ENCODE data around the gene BCOR.

DNA sequence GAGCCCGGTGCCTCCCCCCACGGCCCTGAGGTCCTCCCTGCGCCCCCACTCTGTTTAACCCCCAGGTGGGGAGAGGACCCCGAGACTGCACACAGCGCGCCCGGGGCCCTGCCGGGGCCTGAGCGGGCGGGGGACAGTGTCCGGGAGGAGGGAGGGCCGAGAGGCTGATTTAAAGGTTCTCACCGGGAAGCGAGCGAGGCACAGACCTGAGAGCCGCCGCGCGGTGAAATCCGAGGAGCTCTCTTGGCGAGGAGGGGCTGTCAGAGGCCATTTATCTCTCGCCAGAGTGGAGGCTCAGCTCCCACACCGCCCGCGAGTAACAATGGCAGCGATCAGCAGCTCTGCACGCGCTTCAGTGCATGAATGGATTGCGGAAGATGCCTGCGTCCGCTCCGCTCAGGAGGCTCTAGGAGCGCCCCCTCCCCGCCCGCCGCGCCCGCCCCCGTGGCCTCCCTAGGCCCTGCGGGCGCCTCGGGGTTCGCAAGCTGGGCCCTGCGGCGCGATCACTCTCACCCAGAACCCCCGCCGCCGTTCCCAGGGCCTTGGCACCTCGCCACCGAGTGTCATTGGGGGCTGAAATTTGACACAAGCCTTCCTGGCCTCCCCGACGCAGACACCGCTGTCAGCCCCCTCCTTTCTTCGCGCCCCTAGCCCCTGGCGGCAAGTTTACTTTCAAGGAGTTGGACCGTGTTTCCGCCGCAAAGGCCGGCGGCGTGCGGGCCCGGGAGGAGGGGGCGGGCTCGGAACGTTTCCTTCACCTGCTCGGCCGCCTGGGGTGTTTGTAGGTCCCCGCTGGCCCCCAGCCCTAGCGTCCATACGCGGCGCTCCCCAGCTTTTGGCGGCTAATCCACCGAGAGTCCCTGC is 48.7 kb upstream of the BCOR start:
- no peak for TF ChIP-seq RELA (CRISPR knock-in tag; IDR thresholded peaks at IDR 0.05)
- TF ChIP-seq POLR2A (IDR thresholded peaks at IDR 0.05; ENCODE audit: insufficient read depth in 1 of 2, low read depth in 2 of 2, low read length in 2 of 2): peak in 1 of 2 experiments; percentile 41; a peak in 1 of 4 replicates
- TF ChIP-seq, protein P1, sequence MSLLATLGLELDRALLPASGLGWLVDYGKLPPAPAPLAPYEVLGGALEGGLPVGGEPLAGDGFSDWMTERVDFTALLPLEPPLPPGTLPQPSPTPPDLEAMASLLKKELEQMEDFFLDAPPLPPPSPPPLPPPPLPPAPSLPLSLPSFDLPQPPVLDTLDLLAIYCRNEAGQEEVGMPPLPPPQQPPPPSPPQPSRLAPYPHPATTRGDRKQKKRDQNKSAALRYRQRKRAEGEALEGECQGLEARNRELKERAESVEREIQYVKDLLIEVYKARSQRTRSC (CRISPR knock-in tag; IDR thresholded peaks at IDR 0.05; ENCODE audit: low read depth): no peak
- TF ChIP-seq GATAD2A (CRISPR knock-in tag; IDR thresholded peaks at IDR 0.05): no peak
- TF ChIP-seq JUN (CRISPR knock-in tag; IDR thresholded peaks at IDR 0.05): no peak
- no peak for TF ChIP-seq SMC3 (IDR thresholded peaks at IDR 0.05; ENCODE audit: low read length)
- TF ChIP-seq HES4 (CRISPR knock-in tag; IDR thresholded peaks at IDR 0.05; ENCODE audit: borderline replicate concordance): no peak
- TF ChIP-seq, protein P2, sequence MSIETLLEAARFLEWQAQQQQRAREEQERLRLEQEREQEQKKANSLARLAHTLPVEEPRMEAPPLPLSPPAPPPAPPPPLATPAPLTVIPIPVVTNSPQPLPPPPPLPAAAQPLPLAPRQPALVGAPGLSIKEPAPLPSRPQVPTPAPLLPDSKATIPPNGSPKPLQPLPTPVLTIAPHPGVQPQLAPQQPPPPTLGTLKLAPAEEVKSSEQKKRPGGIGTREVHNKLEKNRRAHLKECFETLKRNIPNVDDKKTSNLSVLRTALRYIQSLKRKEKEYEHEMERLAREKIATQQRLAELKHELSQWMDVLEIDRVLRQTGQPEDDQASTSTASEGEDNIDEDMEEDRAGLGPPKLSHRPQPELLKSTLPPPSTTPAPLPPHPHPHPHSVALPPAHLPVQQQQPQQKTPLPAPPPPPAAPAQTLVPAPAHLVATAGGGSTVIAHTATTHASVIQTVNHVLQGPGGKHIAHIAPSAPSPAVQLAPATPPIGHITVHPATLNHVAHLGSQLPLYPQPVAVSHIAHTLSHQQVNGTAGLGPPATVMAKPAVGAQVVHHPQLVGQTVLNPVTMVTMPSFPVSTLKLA (IDR thresholded peaks at IDR 0.05): no peak
- no peak for TF ChIP-seq POGZ (CRISPR knock-in tag; IDR thresholded peaks at IDR 0.05)
- no peak for TF ChIP-seq FLYWCH1 (CRISPR knock-in tag; IDR thresholded peaks at IDR 0.05)
- no peak for TF ChIP-seq GTF2F1 (IDR thresholded peaks at IDR 0.05; ENCODE audit: low read length)
- peak; percentile 25; the same call in 1 of the 2 replicates for TF ChIP-seq MED1 (CRISPR knock-in tag; IDR thresholded peaks at IDR 0.05)
